Osteocyte (in vitro differentiated cells): ENCODE measurements around the gene CSTF3. TPM values are rescaled to one million over a fixed set of nuclear protein-coding genes. Genes with fewer than 3 reads are reported as not detected.

Experiments used
- DNase-seq: peaks from one replicate; pipeline ENCODE4 v3.0.0; 2021; ENCODE audit warnings: mixed read lengths; ENCODE audit not compliant: unreplicated experiment; ENCODE audit errors: extremely low spot score
- H3K27ac Mint-ChIP-seq: one replicate; pipeline ENCODE4 v1.8.0; 2021; ENCODE audit warnings: mild to moderate bottlenecking, mixed read lengths; ENCODE audit not compliant: unreplicated experiment
- H3K27me3 Mint-ChIP-seq: one replicate; pipeline ENCODE4 v1.8.0; 2021; ENCODE audit warnings: mixed read lengths; ENCODE audit not compliant: unreplicated experiment
- H3K36me3 Mint-ChIP-seq: one replicate; pipeline ENCODE4 v1.8.0; 2021; ENCODE audit warnings: mixed read lengths; ENCODE audit not compliant: unreplicated experiment
- H3K4me1 Mint-ChIP-seq: one replicate; pipeline ENCODE4 v1.8.0; 2021; ENCODE audit warnings: mixed read lengths; ENCODE audit not compliant: unreplicated experiment
- H3K4me3 Mint-ChIP-seq: one replicate; pipeline ENCODE4 v1.8.0; 2021; ENCODE audit warnings: mild to moderate bottlenecking, moderate library complexity, mixed read lengths; ENCODE audit not compliant: unreplicated experiment
- H3K9me3 Mint-ChIP-seq: one replicate; pipeline ENCODE4 v1.8.0; 2021; ENCODE audit warnings: mixed read lengths; ENCODE audit not compliant: unreplicated experiment
- total RNA-seq: library from RNA; stranded (reverse); gene quantifications from 2 replicates; pipeline ENCODE4 v1.2.1, GENCODE V29; 2021
- TF ChIP-seq, protein P1 (sequence below): fragments of 200-600 bp; sonication (generic); IDR thresholded peaks from 2 replicates; pipeline ENCODE4 v1.5.0; 2021; ENCODE audit warnings: antibody characterized with exemption, mild to moderate bottlenecking, moderate library complexity

Gene CSTF3
- total RNA-seq, 1 donor from 2014 or later, result 27.8 TPM

DNA sequence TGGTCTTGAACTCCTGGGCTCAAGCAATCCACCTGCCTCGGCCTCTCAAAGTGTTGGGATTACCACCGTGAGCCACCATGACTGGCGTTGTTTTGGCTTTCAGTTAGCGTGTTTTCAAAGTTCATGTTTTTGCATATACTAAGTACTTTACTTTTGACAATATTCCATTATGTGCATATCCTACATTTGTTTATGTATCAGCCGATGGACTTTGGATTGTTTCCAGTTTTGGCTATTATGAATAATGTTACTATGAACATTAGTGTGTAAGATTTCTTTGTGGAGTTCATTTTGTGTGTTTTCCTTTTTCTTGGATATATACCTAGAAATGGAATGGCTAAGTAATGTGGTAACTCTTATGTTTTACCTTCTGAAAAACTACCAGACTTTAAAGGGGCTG is 9.9 kb downstream of the CSTF3 start:
- peaks cover 24% of the 10 kb centered on the region for H3K4me1 Mint-ChIP-seq
- DNase-seq, result no peak
- no peaks in the 10 kb centered on the region for H3K27me3 Mint-ChIP-seq
- no peak overlapping the region for H3K4me3 Mint-ChIP-seq
- H3K27ac Mint-ChIP-seq, result peak overlapping the region; percentile 18
- peaks cover 3% of the 10 kb centered on the region for H3K36me3 Mint-ChIP-seq
- H3K9me3 Mint-ChIP-seq, result no peaks in the 10 kb centered on the region
- TF ChIP-seq, protein P1, sequence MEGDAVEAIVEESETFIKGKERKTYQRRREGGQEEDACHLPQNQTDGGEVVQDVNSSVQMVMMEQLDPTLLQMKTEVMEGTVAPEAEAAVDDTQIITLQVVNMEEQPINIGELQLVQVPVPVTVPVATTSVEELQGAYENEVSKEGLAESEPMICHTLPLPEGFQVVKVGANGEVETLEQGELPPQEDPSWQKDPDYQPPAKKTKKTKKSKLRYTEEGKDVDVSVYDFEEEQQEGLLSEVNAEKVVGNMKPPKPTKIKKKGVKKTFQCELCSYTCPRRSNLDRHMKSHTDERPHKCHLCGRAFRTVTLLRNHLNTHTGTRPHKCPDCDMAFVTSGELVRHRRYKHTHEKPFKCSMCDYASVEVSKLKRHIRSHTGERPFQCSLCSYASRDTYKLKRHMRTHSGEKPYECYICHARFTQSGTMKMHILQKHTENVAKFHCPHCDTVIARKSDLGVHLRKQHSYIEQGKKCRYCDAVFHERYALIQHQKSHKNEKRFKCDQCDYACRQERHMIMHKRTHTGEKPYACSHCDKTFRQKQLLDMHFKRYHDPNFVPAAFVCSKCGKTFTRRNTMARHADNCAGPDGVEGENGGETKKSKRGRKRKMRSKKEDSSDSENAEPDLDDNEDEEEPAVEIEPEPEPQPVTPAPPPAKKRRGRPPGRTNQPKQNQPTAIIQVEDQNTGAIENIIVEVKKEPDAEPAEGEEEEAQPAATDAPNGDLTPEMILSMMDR, result no peak

DNA sequence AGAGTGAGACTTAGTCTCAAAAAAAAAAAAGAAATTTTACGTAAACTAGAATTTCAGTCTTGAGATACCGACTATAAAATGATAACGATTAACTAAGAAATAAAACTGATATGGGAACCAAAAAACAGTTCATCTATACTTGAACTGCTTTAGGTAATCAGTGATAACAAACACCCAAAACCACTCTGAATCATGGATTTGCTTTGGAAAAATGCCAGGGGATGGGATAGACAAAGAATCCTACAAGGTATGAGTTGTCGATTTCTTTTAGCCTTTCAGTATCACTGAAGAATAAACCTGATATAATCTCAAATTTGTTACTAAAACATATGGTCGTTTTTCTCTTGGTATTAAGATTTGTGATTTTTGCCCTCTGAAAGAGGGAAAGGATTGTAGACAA is 13.7 kb downstream of the CSTF3 start:
- H3K27me3 Mint-ChIP-seq, result no peaks in the 10 kb centered on the region
- peaks cover 13% of the 10 kb centered on the region for H3K36me3 Mint-ChIP-seq
- H3K4me1 Mint-ChIP-seq, result peaks cover 24% of the 10 kb centered on the region
- H3K27ac Mint-ChIP-seq, result no peak overlapping the region
- no peak for DNase-seq
- no peak overlapping the region for H3K4me3 Mint-ChIP-seq
- H3K9me3 Mint-ChIP-seq, result no peaks in the 10 kb centered on the region
- TF ChIP-seq, protein P1, result no peak

DNA sequence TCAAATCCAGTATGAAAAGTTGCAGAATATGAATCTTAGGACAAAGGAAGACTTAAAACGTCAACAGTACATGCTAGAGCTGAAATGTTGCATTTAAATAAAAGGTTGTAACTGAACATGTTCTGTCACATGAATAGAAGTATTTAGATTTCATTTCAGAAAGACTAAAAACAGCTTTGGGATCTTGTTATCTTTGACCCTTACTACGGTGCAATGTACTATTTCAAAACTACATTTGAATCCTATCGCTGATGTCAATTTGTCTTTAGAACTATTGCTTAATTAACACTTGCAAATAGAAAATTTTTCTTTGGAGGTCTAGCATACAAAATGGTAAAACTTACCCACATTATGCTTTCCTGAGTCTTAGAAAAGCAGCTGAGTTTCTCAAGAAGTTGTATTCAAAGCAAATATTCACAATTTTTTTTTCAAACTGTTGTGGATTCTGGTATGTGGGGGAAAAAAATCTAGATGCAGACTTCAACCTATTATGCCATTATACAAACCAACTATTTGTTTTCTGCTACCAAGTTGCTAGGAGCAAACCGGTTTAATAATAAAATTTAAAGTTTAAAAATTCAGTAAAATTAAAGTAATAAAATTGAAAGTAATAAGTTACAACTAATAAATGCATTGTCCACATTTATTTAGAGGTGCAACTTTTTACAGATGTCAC is 25.4 kb downstream of the CSTF3 start:
- peak overlapping the region; percentile 61 for H3K27ac Mint-ChIP-seq
- no peak overlapping the region for H3K4me3 Mint-ChIP-seq

DNA sequence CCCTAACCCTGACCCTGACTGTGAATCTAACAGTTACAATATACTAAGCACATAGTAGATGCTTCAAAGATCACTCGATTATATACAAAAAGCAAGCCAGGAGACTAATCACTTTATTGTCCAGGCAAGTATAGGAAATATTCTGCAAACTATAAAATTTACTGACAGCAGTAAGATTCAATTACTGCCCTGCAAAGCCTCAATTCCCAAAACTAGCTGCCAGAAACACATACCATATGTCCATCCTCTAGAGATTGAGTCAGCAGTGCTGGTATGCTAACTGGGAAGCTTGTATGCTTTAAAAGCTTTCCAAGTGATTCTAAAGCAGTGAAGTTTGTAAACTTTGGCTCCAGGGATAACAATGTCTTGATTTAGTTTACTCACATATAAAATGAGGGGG is 26.1 kb downstream of the CSTF3 start:
- Mint-ChIP-seq H3K27ac (peak overlapping the region; percentile 61), H3K36me3 (peaks cover 10% of the 10 kb centered on the region), H3K27me3 (no peaks in the 10 kb centered on the region), H3K9me3 (no peaks in the 10 kb centered on the region), H3K4me3 (no peak overlapping the region), H3K4me1 (peaks cover 26% of the 10 kb centered on the region)
- TF ChIP-seq, protein P1, result no peak
- DNase-seq, result no peak

More for the DNA sequence above, 25.4 kb downstream of the CSTF3 start:
- peaks cover 26% of the 10 kb centered on the region for H3K4me1 Mint-ChIP-seq
- peaks cover 14% of the 10 kb centered on the region for H3K36me3 Mint-ChIP-seq
- H3K9me3 Mint-ChIP-seq, result no peaks in the 10 kb centered on the region
- no peak for DNase-seq
- TF ChIP-seq, protein P1, result no peak
- no peaks in the 10 kb centered on the region for H3K27me3 Mint-ChIP-seq

DNA sequence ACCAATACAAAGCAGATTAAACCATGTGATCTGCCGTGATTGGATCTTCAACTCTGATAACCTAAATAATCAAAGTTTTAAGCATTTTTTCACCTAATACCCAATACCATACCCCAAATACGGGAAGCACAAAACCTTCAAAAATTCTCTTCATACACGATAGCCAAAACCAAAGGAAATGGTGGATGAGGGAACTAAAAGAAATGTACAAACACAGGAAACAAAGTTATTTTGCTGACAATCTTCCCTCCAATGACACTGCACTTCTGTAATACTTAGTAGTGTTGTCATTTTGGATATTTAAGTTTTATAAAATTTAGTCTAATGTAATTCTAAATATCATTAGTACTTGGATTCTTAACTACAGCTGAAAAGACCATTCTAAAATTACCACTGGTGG is 27.0 kb downstream of the CSTF3 start:
- peaks cover 26% of the 10 kb centered on the region for H3K4me1 Mint-ChIP-seq
- H3K36me3 Mint-ChIP-seq, result peaks cover 3% of the 10 kb centered on the region
- H3K9me3 Mint-ChIP-seq, result no peaks in the 10 kb centered on the region
- DNase-seq, result no peak
- no peaks in the 10 kb centered on the region for H3K27me3 Mint-ChIP-seq
- no peak overlapping the region for H3K27ac Mint-ChIP-seq
- TF ChIP-seq, protein P1, result no peak
- H3K4me3 Mint-ChIP-seq, result no peak overlapping the region
